DMS153 treated with DMSO at 0.1 percent for 48 hours (cell line): Measurements from ENCODE around the gene ZC3H4.

Source experiments
- DNase-seq: peaks from one replicate; lab custom pipeline; 2025; ENCODE audit not compliant: unreplicated experiment; lab: John Stamatoyannopoulos, UW

The ZC3H4 gene

GRCh38 chr19:47134545-47134944 is 21.0 kb upstream of the ZC3H4 start:
- no peak for DNase-seq

- DNase-seq = no peak
Observed at GRCh38 chr19:47133021-47133471, 19.5 kb upstream of the ZC3H4 start.

- no peak for DNase-seq
Observed at GRCh38 chr19:47132194-47132852, 18.7 kb upstream of the ZC3H4 start.

GRCh38 chr19:47130589-47131227 is 17.1 kb upstream of the ZC3H4 start, which contains the start of gene SAE1:
Gene SAE1 (plus strand): TSS chr19:47130835. CDS start chr19:47130931, 96 bp downstream.
- peak; percentile 85 for DNase-seq

GRCh38 chr19:47130120-47130588 is 16.6 kb upstream of the ZC3H4 start:
- DNase-seq = no peak

GRCh38 chr19:47129579-47129978 is 16.0 kb upstream of the ZC3H4 start:
- no peak for DNase-seq

GRCh38 chr19:47125669-47125938 is 12.0 kb upstream of the ZC3H4 start:
- DNase-seq = no peak

GRCh38 chr19:47124937-47125668 is 11.5 kb upstream of the ZC3H4 start:
- peak; percentile 64 for DNase-seq

- no peak for DNase-seq
Observed at GRCh38 chr19:47123406-47123805, 9.8 kb upstream of the ZC3H4 start.

- no peak for DNase-seq
Observed at GRCh38 chr19:47122359-47123335, 9.1 kb upstream of the ZC3H4 start.

- no peak for DNase-seq
Observed at GRCh38 chr19:47120470-47121067, 7.0 kb upstream of the ZC3H4 start.

- no peak for DNase-seq
Observed at GRCh38 chr19:47113850-47114651, 475 bp upstream of the ZC3H4 start.

GRCh38 chr19:47112166-47112996 is 1.2 kb downstream of the ZC3H4 start:
- DNase-seq = peak; percentile 42

- DNase-seq = no peak
Observed at GRCh38 chr19:47111682-47112165, 1.9 kb downstream of the ZC3H4 start.

- DNase-seq = peak; percentile 5
Observed at GRCh38 chr19:47111006-47111621, 2.5 kb downstream of the ZC3H4 start.

GRCh38 chr19:47110521-47111005 is 3.0 kb downstream of the ZC3H4 start:
- peak; percentile 8 for DNase-seq

- no peak for DNase-seq
Observed at GRCh38 chr19:47109541-47110375, 3.8 kb downstream of the ZC3H4 start.
